Fibroblast of lung (primary cell): ENCODE data around the gene RRP7A. TPM values are rescaled to one million over a fixed set of nuclear protein-coding genes. Genes with fewer than 3 reads are reported as not detected.
"Not testable (repeated sequence)": the region's sequence is repeated elsewhere in the genome, so short reads cannot be mapped to it uniquely, and the experiment has no call there.

ENCODE experiments used
- DNase-seq, 2 donors: peaks; one replicate each; pipeline versions ENCODE4 v3.0.0 to v3.0.0-alpha.2; 2010; ENCODE audit warnings: low read depth in 2 of 2
- H2AFZ ChIP-seq: 2 replicates; pipeline ENCODE4 v1.5.1; 2012; ENCODE audit warnings: low read length, control low read depth, inconsistent platforms
- H3K27ac ChIP-seq: 2 replicates; pipeline ENCODE4 v1.5.1; 2011; ENCODE audit warnings: low read length, control low read depth; ENCODE audit not compliant: insufficient read depth
- H3K27me3 ChIP-seq: 2 replicates; pipeline ENCODE4 v1.5.1; 2011; ENCODE audit warnings: mild to moderate bottlenecking, low read length; ENCODE audit not compliant: control insufficient read depth, insufficient read depth
- H3K36me3 ChIP-seq: 2 replicates; pipeline ENCODE4 v1.5.1; 2011; ENCODE audit warnings: low read length; ENCODE audit not compliant: control insufficient read depth, insufficient read depth
- H3K4me1 ChIP-seq: 2 replicates; pipeline ENCODE4 v1.5.1; 2011; ENCODE audit warnings: low read length; ENCODE audit not compliant: control insufficient read depth, insufficient read depth; ENCODE audit errors: extremely low read depth
- H3K4me2 ChIP-seq: 2 replicates; pipeline ENCODE4 v1.5.1; 2011; ENCODE audit warnings: low read length, control low read depth; ENCODE audit not compliant: insufficient read depth; ENCODE audit errors: extremely low read depth
- H3K4me3 ChIP-seq, 4 experiments: fragments of 200-600 bp in 1 of 4; sonication (generic) in 1 of 4; replicated peaks in 1 of 4; 2 replicates each; pipeline ENCODE4 v1.5.1; 2011 to 2016; ENCODE audit warnings: low read length in 4 of 4, low read depth in 3 of 4, mild to moderate bottlenecking in 3 of 4, control low read depth in 2 of 4, inconsistent platforms in 1 of 4, mixed read lengths in 1 of 4; ENCODE audit not compliant: insufficient read depth in 1 of 4; ENCODE audit errors: control extremely low read depth in 1 of 4
- H3K79me2 ChIP-seq: 2 replicates; pipeline ENCODE4 v1.5.1; 2012; ENCODE audit warnings: mild to moderate bottlenecking, low read length, inconsistent platforms; ENCODE audit not compliant: control insufficient read depth, insufficient read depth
- H3K9ac ChIP-seq: 2 replicates; pipeline ENCODE4 v1.5.1; 2011; ENCODE audit warnings: mild to moderate bottlenecking, low read length, control low read depth; ENCODE audit not compliant: insufficient read depth
- H3K9me3 ChIP-seq: 2 replicates; pipeline ENCODE4 v1.5.1; 2012; ENCODE audit warnings: low read depth, low read length; ENCODE audit not compliant: control insufficient read depth, insufficient read depth
- H4K20me1 ChIP-seq: 2 replicates; pipeline ENCODE4 v1.5.1; 2011; ENCODE audit warnings: low read length; ENCODE audit not compliant: control insufficient read depth, insufficient read depth; ENCODE audit errors: extremely low read depth
- CTCF ChIP-seq, 2 donors: IDR thresholded peaks in 1 of 2; conservative IDR thresholded peaks in 1 of 2; 1 replicate in 1 of 2; 2 replicates in 1 of 2; pipeline ENCODE4 v1.5.1; 2011 to 2012; ENCODE audit warnings: low read length in 2 of 2, control low read depth in 1 of 2, inconsistent platforms in 1 of 2, low read depth in 1 of 2, mild to moderate bottlenecking in 1 of 2
- EZH2 ChIP-seq: IDR thresholded peaks from 2 replicates; pipeline ENCODE4 v1.5.1; 2012; ENCODE audit warnings: low read length, control low read depth, mild to moderate bottlenecking; ENCODE audit errors: missing control alignments
- polyA plus RNA-seq, 2 donors: library from polyadenylated mRNA; depleted of rRNA in 1 of 2; stranded (reverse) in 1 of 2; unstranded in 1 of 2; fragments of >200 nt; gene quantifications; 2 replicates each; pipeline ENCODE4 v1.2.1, GENCODE V29; 2011 to 2012; ENCODE audit warnings: missing spikeins in 1 of 2
- total RNA-seq: library from RNA; depleted of rRNA; stranded (reverse); fragments of >200 nt; gene quantifications from 2 replicates; pipeline ENCODE4 v1.2.1, GENCODE V29; 2014

Gene RRP7A
- total and polyA plus RNA-seq, 2 donors (not counting 1 experiment from before 2014, with no cell fraction given): 18.9 to 21.3 TPM

- peak within 1 kb of the TSS; percentile 45 to 66 (median 59) for H3K4me3 ChIP-seq
- peak within 1 kb of the TSS; percentile 82 for H2AFZ ChIP-seq
- no peaks in the 10 kb centered on the region for H3K36me3 ChIP-seq
- H3K79me2 ChIP-seq: no peaks in the 10 kb centered on the region
- peak within 1 kb of the TSS; percentile 85 for H3K4me2 ChIP-seq
- H4K20me1 ChIP-seq: no peaks in the 10 kb centered on the region
- DNase-seq: peak; percentile 71 to 82
- H3K9ac ChIP-seq: peak within 1 kb of the TSS; percentile 54
- H3K27ac ChIP-seq: no peak within 1 kb of the TSS
- H3K27me3 ChIP-seq: peaks cover 10% of the 10 kb centered on the region
- no peaks in the 10 kb centered on the region for H3K4me1 ChIP-seq
- H3K9me3 ChIP-seq: no peaks in the 10 kb centered on the region
- TF ChIP-seq CTCF (conservative IDR thresholded peaks at IDR 0.05 in 1 of 2, IDR thresholded peaks at IDR 0.05 in 1 of 2; ENCODE audit: low read depth in 1 of 2, low read length in 2 of 2): no peak
- TF ChIP-seq EZH2: no peak
Measured at GRCh38 chr22:42553475-42554361, 34.1 kb upstream of the RRP7A start, which contains the start of gene SERHL2. SERHL2 (plus strand) TSS chr22:42553956; CDS start chr22:42554021, 65 bp downstream.

GRCh38 chr22:42552294-42552647 is 32.7 kb upstream of the RRP7A start:
- H2AFZ ChIP-seq, H3K79me2 ChIP-seq, H3K9me3 ChIP-seq, DNase-seq, H4K20me1 ChIP-seq, H3K9ac ChIP-seq, H3K4me1 ChIP-seq, H3K27me3 ChIP-seq, H3K36me3 ChIP-seq, H3K27ac ChIP-seq, H3K4me2 ChIP-seq, H3K4me3 ChIP-seq: not testable (repeated sequence)

- Histone ChIP-seq H3K4me2 (no peak overlapping the region), H3K9ac (no peak overlapping the region), H2AFZ (no peak overlapping the region), H3K79me2 (no peaks in the 10 kb centered on the region), H3K36me3 (no peaks in the 10 kb centered on the region), H3K9me3 (no peaks in the 10 kb centered on the region), H3K4me1 (no peaks in the 10 kb centered on the region), H4K20me1 (no peaks in the 10 kb centered on the region), H3K27me3 (peaks cover 10% of the 10 kb centered on the region), H3K27ac (no peak overlapping the region), H3K4me3 (no peak overlapping the region)
- DNase-seq: no peak
- TF ChIP-seq EZH2 (no peak), CTCF (conservative IDR thresholded peaks at IDR 0.05 in 1 of 2, IDR thresholded peaks at IDR 0.05 in 1 of 2; ENCODE audit: low read depth in 1 of 2, low read length in 2 of 2) (no peak)
Measured at GRCh38 chr22:42549331-42550060, 29.9 kb upstream of the RRP7A start.
